ENCODE measurements around the gene HNF4A. TPM values are rescaled to one million over a fixed set of nuclear protein-coding genes. Genes with fewer than 3 reads are reported as not detected.
"Not testable (repeated sequence)": the region's sequence is repeated elsewhere in the genome, so short reads cannot be mapped to it uniquely, and the experiment has no call there.

The HNF4A gene
- total RNA-seq, 3 donors from 2014 or later (not counting 1 experiment from before 2014, with no cell fraction given), result not detected

GRCh38 chr20:44344723-44345122, 10.8 kb upstream of the HNF4A start:
- no peak overlapping the region for H3K27ac Mint-ChIP-seq
- H3K4me3 Mint-ChIP-seq, result no peak overlapping the region
- Histone ChIP-seq H3K9me3 (ENCODE audit: control insufficient read depth, insufficient read depth, low read length) (no peaks in the 10 kb centered on the region), H3K27ac (ENCODE audit: low read length) (no peak overlapping the region), H3K27me3 (ENCODE audit: control insufficient read depth, insufficient read depth, low read length) (no peaks in the 10 kb centered on the region), H3K36me3 (ENCODE audit: control insufficient read depth, insufficient read depth, low read length) (no peaks in the 10 kb centered on the region), H3K4me1 (ENCODE audit: control insufficient read depth, insufficient read depth, low read length) (no peaks in the 10 kb centered on the region), H3K4me3 (ENCODE audit: low read length) (no peak overlapping the region)
- H3K4me1 Mint-ChIP-seq, result no peaks in the 10 kb centered on the region
- DNase-seq (no peak), ATAC-seq (no peak)
- H3K36me3 Mint-ChIP-seq, result no peaks in the 10 kb centered on the region
- H3K9me3 Mint-ChIP-seq, result no peaks in the 10 kb centered on the region
- no CpG with 5 or more reads among the region's 4 CpGs for WGBS (ENCODE audit: insufficient coverage)
- H3K27me3 Mint-ChIP-seq (ENCODE audit: low read depth in 2 of 2), result peaks cover 5 to 6% of the 10 kb centered on the region in 2 donors
- intact Hi-C loops (cut with micrococcal nuclease), result no loop called here
- no peak for TF ChIP-seq CTCF (IDR thresholded peaks at IDR 0.05)

GRCh38 chr20:44345147-44345546, 10.4 kb upstream of the HNF4A start:
- Mint-ChIP-seq H3K27ac (no peak overlapping the region), H3K36me3 (no peaks in the 10 kb centered on the region), H3K9me3 (no peaks in the 10 kb centered on the region), H3K27me3 (ENCODE audit: low read depth in 2 of 2) (peaks cover 5 to 6% of the 10 kb centered on the region in 2 donors), H3K4me3 (no peak overlapping the region), H3K4me1 (no peaks in the 10 kb centered on the region)
- H3K4me1 ChIP-seq (ENCODE audit: control insufficient read depth, insufficient read depth, low read length), result no peaks in the 10 kb centered on the region
- no peak overlapping the region for H3K27ac ChIP-seq (ENCODE audit: low read length)
- H3K4me3 ChIP-seq (ENCODE audit: low read length), result no peak overlapping the region
- TF ChIP-seq CTCF (IDR thresholded peaks at IDR 0.05), result no peak
- intact Hi-C loops (cut with micrococcal nuclease), result no loop called here
- WGBS (ENCODE audit: insufficient coverage), result 86% methylated on average over 7 of the region's 8 CpGs
- DNase-seq, result no peak
- no peaks in the 10 kb centered on the region for H3K27me3 ChIP-seq (ENCODE audit: control insufficient read depth, insufficient read depth, low read length)
- no peak for ATAC-seq
- no peaks in the 10 kb centered on the region for H3K36me3 ChIP-seq (ENCODE audit: control insufficient read depth, insufficient read depth, low read length)
- no peaks in the 10 kb centered on the region for H3K9me3 ChIP-seq (ENCODE audit: control insufficient read depth, insufficient read depth, low read length)

- H3K4me3 Mint-ChIP-seq; H3K4me3 ChIP-seq (ENCODE audit: low read length); H3K4me1 ChIP-seq (ENCODE audit: control insufficient read depth, insufficient read depth, low read length); intact Hi-C loops (cut with micrococcal nuclease); H3K27ac ChIP-seq (ENCODE audit: low read length); H3K36me3 Mint-ChIP-seq; H3K36me3 ChIP-seq (ENCODE audit: control insufficient read depth, insufficient read depth, low read length); H3K4me1 Mint-ChIP-seq; DNase-seq; H3K9me3 Mint-ChIP-seq; H3K27ac Mint-ChIP-seq; H3K27me3 Mint-ChIP-seq (ENCODE audit: low read depth in 2 of 2); H3K27me3 ChIP-seq (ENCODE audit: control insufficient read depth, insufficient read depth, low read length); H3K9me3 ChIP-seq (ENCODE audit: control insufficient read depth, insufficient read depth, low read length); ATAC-seq: not testable (repeated sequence)
- 90% methylated on average over 10 of the region's 10 CpGs for WGBS (ENCODE audit: insufficient coverage)
Observed at GRCh38 chr20:44345941-44346340, 9.6 kb upstream of the HNF4A start.

DNA sequence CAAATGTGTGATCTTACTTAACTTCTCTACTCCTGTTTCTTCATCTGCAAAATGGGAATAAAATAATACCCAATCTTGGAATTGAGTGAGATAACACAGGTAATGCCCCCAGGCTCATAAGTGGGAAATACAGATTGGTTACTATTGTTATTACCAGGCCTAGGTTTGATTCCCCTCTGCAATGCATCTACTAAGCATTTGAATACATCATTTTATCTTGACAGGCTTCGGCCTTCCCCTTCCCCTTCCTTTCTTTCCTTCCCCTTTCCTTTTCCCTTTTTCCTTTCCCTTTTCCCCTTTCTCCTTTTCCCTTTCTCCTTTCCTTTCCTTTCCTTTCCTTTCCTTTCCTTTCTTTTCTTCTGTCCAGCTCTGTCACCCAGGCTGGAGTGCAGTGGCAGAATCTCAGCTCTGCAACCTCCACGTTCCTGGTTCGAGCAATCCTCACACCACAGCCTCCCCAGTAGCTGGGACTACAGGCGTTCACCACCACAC, 7.3 kb upstream of the HNF4A start:
- Mint-ChIP-seq H3K4me1 (no peaks in the 10 kb centered on the region), H3K9me3 (no peaks in the 10 kb centered on the region), H3K36me3 (no peaks in the 10 kb centered on the region), H3K4me3 (no peak overlapping the region), H3K27me3 (ENCODE audit: low read depth in 2 of 2) (peaks cover 6 to 8% of the 10 kb centered on the region in 2 donors), H3K27ac (no peak overlapping the region)
- WGBS (ENCODE audit: insufficient coverage), result 93% methylated on average over 3 of the region's 4 CpGs
- no peak overlapping the region for H3K27ac ChIP-seq (ENCODE audit: low read length)
- TF ChIP-seq CTCF (IDR thresholded peaks at IDR 0.05), result no peak
- ATAC-seq, result no peak
- H3K9me3 ChIP-seq (ENCODE audit: control insufficient read depth, insufficient read depth, low read length), result no peaks in the 10 kb centered on the region
- intact Hi-C loops (cut with micrococcal nuclease), result no loop called here
- H3K27me3 ChIP-seq (ENCODE audit: control insufficient read depth, insufficient read depth, low read length), result no peaks in the 10 kb centered on the region
- no peak for DNase-seq
- no peaks in the 10 kb centered on the region for H3K36me3 ChIP-seq (ENCODE audit: control insufficient read depth, insufficient read depth, low read length)
- no peaks in the 10 kb centered on the region for H3K4me1 ChIP-seq (ENCODE audit: control insufficient read depth, insufficient read depth, low read length)
- no peak overlapping the region for H3K4me3 ChIP-seq (ENCODE audit: low read length)
